ENCODE measurements around the gene SLC7A6. TPM values are rescaled to one million over a fixed set of nuclear protein-coding genes. Genes with fewer than 3 reads are reported as not detected.

SLC7A6 gene
- total and polyA plus RNA-seq, 2 of the 13 experiments (the other 11 are each of a cell fraction or from before 2014, with no cell fraction given) = 35.8 to 70.8 TPM

- TF ChIP-seq NR2F6 (IDR thresholded peaks at IDR 0.05) (peak; percentile 63; the same call in 1 of the 2 replicates), NR2F6 (CRISPR knock-in tag; IDR thresholded peaks at IDR 0.05) (peak; percentile 68; the same call in 1 of the 2 replicates), ZNF253 (CRISPR knock-in tag; IDR thresholded peaks at IDR 0.05; ENCODE audit: borderline replicate concordance) (peak; percentile 88), FOXP1 (IDR thresholded peaks at IDR 0.05) (no peak), FOXP1 (CRISPR knock-in tag; IDR thresholded peaks at IDR 0.05) (no peak), ZZZ3 (CRISPR knock-in tag; IDR thresholded peaks at IDR 0.05; ENCODE audit: borderline replicate concordance) (peak; percentile 56; the same call in 1 of the 2 replicates), ZNF207 (IDR thresholded peaks at IDR 0.05; ENCODE audit: borderline replicate concordance) (no peak), ZKSCAN8 (CRISPR knock-in tag; IDR thresholded peaks at IDR 0.05; ENCODE audit: borderline replicate concordance) (no peak), ZNF205 (CRISPR knock-in tag; IDR thresholded peaks at IDR 0.05) (no peak), HNRNPK (IDR thresholded peaks at IDR 0.05; ENCODE audit: low read depth, low read length, poor library complexity, severe bottlenecking) (no peak), POLR2AphosphoS2 (IDR thresholded peaks at IDR 0.05; ENCODE audit: low read depth, low read length) (peak; percentile 80), GABPA (IDR thresholded peaks at IDR 0.05; ENCODE audit: low read depth, low read length) (no peak), GABPA (CRISPR knock-in tag; IDR thresholded peaks at IDR 0.05; ENCODE audit: low read depth) (no peak), ZNF432 (CRISPR knock-in tag; IDR thresholded peaks at IDR 0.05; ENCODE audit: borderline replicate concordance) (no peak), KDM6A (CRISPR knock-in tag; IDR thresholded peaks at IDR 0.05; ENCODE audit: low read depth) (no peak), MED8 (CRISPR knock-in tag; IDR thresholded peaks at IDR 0.05; ENCODE audit: insufficient replicate concordance) (peak; percentile 56), ZNF530 (CRISPR knock-in tag; IDR thresholded peaks at IDR 0.05; ENCODE audit: low read depth) (no peak), RFX1 (IDR thresholded peaks at IDR 0.05) (no peak), ZNF557 (CRISPR knock-in tag; IDR thresholded peaks at IDR 0.05) (0 out of 2 replicates have a peak, but pooled peaks have one; percentile 26), SMAD3 (CRISPR knock-in tag; IDR thresholded peaks at IDR 0.05) (0 out of 2 replicates have a peak, but pooled peaks have one; percentile 14), ZNF275 (CRISPR knock-in tag; IDR thresholded peaks at IDR 0.05; ENCODE audit: borderline replicate concordance) (0 out of 2 replicates have a peak, but pooled peaks have one; percentile 64), HMG20B (CRISPR knock-in tag; conservative IDR thresholded peaks at IDR 0.05) (0 out of 2 replicates have a peak, but pooled peaks have one; percentile 18), ZNF660 (CRISPR knock-in tag; IDR thresholded peaks at IDR 0.05; ENCODE audit: borderline replicate concordance, low read depth) (no peak), MIER3 (CRISPR knock-in tag; IDR thresholded peaks at IDR 0.05; ENCODE audit: borderline replicate concordance) (no peak), ZFP1 (CRISPR knock-in tag; IDR thresholded peaks at IDR 0.05) (no peak), ZNF792 (CRISPR knock-in tag; IDR thresholded peaks at IDR 0.05) (peak; percentile 36), PRDM15 (CRISPR knock-in tag; IDR thresholded peaks at IDR 0.05) (peak; percentile 88), SOX6 (IDR thresholded peaks at IDR 0.05) (no peak), SOX6 (CRISPR knock-in tag; IDR thresholded peaks at IDR 0.05) (peak; percentile 62), IKZF1 (IDR thresholded peaks at IDR 0.05) (no peak)
These were observed 28.0 kb upstream of the SLC7A6 start (continued) for GRCh38 chr16:68236137-68236825.
